ENCODE data around the gene FAM81B.
A peak's percentile ranks its signal among the peaks of the same experiment; 100 is the strongest.
"Not testable (repeated sequence)": the region's sequence is repeated elsewhere in the genome, so short reads cannot be mapped to it uniquely, and the experiment has no call there.

The FAM81B gene

GRCh38 chr5:95382801-95383200, 8.4 kb upstream of the FAM81B start:
- no peak for DNase-seq (ENCODE audit: low read depth)
- TF ChIP-seq CTCF (conservative IDR thresholded peaks at IDR 0.05; ENCODE audit: low read depth, low read length), result no peak
- no peak overlapping the region for H3K4me3 ChIP-seq (ENCODE audit: low read length)

- no peak for DNase-seq (ENCODE audit: low read depth)
- no peak for TF ChIP-seq CTCF (conservative IDR thresholded peaks at IDR 0.05; ENCODE audit: low read depth, low read length)
- H3K4me3 ChIP-seq (ENCODE audit: low read length), result no peak overlapping the region
Measured at GRCh38 chr5:95384485-95385213, 6.5 kb upstream of the FAM81B start.

GRCh38 chr5:95385334-95385733, 5.8 kb upstream of the FAM81B start:
- TF ChIP-seq CTCF (conservative IDR thresholded peaks at IDR 0.05; ENCODE audit: low read depth, low read length), result no peak
- no peak overlapping the region for H3K4me3 ChIP-seq (ENCODE audit: low read length)
- no peak for DNase-seq (ENCODE audit: low read depth)

GRCh38 chr5:95391965-95392364, 799 bp downstream of the FAM81B start:
- H3K4me3 ChIP-seq (ENCODE audit: low read length); DNase-seq (ENCODE audit: low read depth): not testable (repeated sequence)

- no peak overlapping the region for H3K4me3 ChIP-seq (ENCODE audit: low read length)
- DNase-seq (ENCODE audit: low read depth), result peak; percentile 44
- TF ChIP-seq CTCF (conservative IDR thresholded peaks at IDR 0.05; ENCODE audit: low read depth, low read length), result no peak
Measured at GRCh38 chr5:95392593-95393182, 1.5 kb downstream of the FAM81B start.

GRCh38 chr5:95393279-95393678, 2.1 kb downstream of the FAM81B start:
- H3K4me3 ChIP-seq (ENCODE audit: low read length), result no peak overlapping the region
- no peak for DNase-seq (ENCODE audit: low read depth)
- no peak for TF ChIP-seq CTCF (conservative IDR thresholded peaks at IDR 0.05; ENCODE audit: low read depth, low read length)

GRCh38 chr5:95398989-95399388, 7.8 kb downstream of the FAM81B start:
- no peak for DNase-seq (ENCODE audit: low read depth)
- H3K4me3 ChIP-seq (ENCODE audit: low read length), result no peak overlapping the region
- no peak for TF ChIP-seq CTCF (conservative IDR thresholded peaks at IDR 0.05; ENCODE audit: low read depth, low read length)

Measured in retinal pigment epithelial cell (primary cell).